HG02981 (cell line): ENCODE data around the gene LDAF1.
"Not testable (repeated sequence)": the region's sequence is repeated elsewhere in the genome, so short reads cannot be mapped to it uniquely, and the experiment has no call there.

ENCODE experiments used
- ATAC-seq: cut with Tn5 transposase; IDR thresholded peaks from one replicate; pipeline ENCODE4 v1.9.1; 2021; ENCODE audit warnings: mild to moderate bottlenecking, moderate library complexity; ENCODE audit not compliant: unreplicated experiment

Gene LDAF1

GRCh38 chr16:21161211-21161610 lies 2.7 kb downstream of the LDAF1 start:
- ATAC-seq = no peak

GRCh38 chr16:21162661-21163151 lies 4.2 kb downstream of the LDAF1 start:
- ATAC-seq = no peak

- ATAC-seq = no peak
Observed at GRCh38 chr16:21163576-21163975, 5.1 kb downstream of the LDAF1 start.

- ATAC-seq = no peak
Observed at GRCh38 chr16:21164521-21165168, 6.2 kb downstream of the LDAF1 start.

DNA sequence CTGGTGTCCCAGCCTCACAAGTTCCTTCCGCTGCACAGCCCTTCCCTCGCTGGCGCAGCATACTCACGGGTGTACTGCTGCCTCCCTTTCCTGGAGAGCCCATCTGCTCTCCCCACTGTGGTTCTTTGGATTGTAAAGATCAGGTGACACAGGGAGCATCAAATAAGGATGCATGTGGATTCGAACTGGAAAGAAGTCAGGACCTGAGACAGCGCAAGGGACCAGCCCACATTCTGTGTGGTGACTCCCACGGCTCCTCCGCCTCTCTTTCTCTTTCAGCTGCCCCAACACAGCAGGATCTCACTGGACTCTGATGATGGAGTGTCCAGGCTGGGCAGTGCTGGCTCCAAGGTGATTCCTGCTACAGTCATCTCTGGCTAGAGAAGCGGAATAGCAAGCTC lies 8.1 kb downstream of the LDAF1 start:
- ATAC-seq = no peak

DNA sequence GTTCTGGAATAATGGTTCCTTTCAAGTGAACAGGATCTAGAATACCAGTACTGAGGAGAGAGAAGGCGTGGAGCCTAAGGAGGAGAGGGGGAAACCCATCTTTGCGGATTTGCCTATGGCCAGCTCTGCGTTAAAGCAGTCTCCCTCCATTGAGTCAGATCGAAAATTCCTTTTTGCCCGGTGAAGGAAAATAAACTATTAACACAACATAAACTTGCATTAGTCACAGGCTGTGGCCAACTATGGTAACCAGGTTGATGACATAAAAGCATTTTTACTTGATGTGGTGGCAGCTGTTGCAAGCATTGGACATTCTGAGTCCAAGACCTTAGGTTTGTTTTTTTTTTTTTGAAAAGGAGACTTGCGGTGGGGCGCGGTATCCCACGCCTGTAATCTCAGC lies 8.9 kb downstream of the LDAF1 start:
- no peak for ATAC-seq

DNA sequence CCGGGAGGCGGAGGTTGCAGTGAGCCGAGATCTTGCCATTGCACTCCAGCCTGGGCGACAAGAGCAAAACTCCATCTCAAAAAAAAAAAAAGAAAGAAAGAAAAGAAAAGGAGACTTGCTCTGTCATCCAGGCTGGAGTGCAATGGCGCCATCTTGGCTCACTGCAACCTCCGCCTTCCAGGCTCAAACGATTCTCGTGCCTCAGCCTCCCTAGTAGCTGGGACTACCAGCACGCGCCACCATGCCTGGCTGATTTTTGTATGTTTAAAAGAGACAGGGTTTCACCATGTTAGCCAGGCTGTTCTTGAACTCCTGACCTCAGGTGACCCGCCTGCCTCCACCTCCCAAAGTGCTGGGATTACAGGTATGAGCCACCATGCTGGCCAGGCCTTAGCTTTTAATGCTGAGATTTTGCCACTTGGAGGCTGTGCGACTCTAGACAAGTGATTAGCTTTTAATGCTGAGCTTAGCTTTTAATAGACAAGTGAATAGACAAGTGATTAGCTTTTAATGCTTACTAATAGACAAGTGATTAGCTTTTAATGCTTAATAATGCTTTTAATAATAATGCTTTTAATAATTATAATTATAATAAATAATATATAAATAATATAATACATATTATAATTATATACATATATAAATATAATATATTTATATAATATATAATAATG lies 9.6 kb downstream of the LDAF1 start:
- ATAC-seq = no peak

- ATAC-seq = no peak
Observed at GRCh38 chr16:21169249-21169981, 10.9 kb downstream of the LDAF1 start.

DNA sequence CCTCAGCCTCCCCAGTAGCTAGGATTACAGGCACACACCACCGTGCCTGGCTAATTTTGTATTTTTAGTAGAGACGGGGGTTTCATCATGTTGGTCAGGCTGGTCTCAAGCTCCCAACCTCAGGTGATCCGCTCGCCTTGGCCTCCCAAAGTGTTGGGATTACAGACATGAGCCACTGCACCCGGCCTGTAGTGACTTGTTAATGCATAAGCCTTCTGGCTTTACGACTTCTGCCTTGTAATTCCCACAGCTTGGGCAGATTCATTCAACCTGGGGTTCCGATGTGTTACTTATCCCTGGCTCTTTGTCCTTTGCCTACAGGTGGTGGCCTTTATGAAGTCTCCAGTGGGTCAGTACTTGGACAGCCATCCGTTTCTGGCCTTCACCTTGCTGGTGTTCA lies 11.6 kb downstream of the LDAF1 start:
- ATAC-seq = not testable (repeated sequence)

- ATAC-seq = no peak
Observed at GRCh38 chr16:21172650-21173049, 14.2 kb downstream of the LDAF1 start.

DNA sequence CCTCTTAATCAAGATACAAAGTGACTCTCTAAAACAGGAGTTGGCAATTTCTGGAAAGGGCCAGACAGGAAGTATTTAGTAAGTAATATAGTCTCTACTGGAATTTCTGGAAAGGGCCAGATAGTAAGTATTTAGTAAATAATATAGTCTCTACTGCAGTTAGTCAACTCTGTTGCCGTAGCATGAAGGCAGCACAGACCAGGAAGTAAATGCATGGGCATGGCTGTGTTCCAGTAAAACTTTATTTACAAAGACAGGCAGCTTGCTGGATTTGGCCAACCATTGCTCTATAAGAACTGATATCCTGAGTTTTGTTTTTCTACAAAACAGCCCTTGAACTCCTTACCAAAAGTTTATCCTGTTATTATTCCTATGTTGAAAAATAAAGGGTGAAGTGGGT lies 16.9 kb downstream of the LDAF1 start:
- no peak for ATAC-seq

GRCh38 chr16:21179126-21179982 lies 20.9 kb downstream of the LDAF1 start:
- no peak for ATAC-seq

DNA sequence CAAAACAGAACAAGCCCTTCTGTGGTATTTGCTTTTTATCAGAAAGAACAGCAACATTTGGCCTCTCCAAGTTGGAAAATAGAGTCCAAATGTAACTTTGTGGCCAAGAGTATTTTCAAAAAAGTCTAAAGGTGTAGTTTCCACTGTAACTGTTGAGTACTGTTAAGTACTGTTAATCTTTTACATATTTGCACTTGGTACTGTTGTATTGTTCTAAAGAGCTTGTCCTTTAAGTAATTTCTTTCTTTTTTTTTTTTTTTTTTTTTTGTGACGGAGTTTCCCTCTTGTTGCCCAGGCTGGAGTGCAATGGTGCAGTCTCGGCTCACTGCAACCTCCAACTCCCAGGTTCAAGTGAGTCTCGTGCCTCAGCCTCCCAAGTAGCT lies 21.5 kb downstream of the LDAF1 start:
- ATAC-seq = no peak

DNA sequence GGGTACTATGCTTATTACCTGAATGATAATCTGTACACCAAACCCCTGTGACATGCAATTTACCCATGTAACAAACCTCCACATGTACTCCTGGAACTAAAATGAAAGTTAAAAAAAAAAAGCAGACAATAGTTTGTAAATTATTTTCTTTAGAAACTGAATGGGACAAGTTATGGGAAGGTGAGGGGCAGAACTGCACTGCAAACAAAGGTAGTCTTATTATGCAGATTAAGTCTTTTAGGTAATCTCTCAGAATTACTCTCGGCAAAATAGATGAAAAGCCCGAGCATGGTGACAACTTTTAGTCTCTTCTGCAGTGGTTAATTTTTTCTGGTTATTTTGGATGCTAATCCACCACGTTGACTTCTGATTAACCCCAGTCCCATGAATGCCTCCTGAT lies 25.5 kb downstream of the LDAF1 start:
- ATAC-seq = no peak

DNA sequence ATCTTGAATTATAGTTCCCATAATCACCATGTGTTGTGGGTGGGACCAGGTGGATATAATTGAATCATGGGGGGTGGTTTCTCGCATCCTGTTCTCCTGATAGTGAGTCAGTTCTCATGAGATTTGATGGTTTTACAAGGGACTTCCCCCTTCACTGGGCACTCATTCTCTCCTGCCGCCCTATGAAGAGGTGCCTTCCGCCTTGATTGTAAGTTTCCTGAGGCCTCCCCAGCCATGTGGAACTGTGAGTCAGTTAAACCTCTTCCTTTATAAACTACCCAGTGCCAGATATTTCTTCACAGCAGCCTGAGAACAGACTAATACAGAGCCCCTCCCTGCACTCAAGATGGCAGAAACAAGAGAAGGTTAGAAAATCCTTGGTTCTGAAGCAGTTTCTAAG lies 26.4 kb downstream of the LDAF1 start:
- no peak for ATAC-seq

GRCh38 chr16:21185659-21186325 lies 27.3 kb downstream of the LDAF1 start:
- no peak for ATAC-seq

GRCh38 chr16:21186326-21186691 lies 27.8 kb downstream of the LDAF1 start:
- no peak for ATAC-seq

- no peak for ATAC-seq
Observed at GRCh38 chr16:21189311-21189710, 30.8 kb downstream of the LDAF1 start.

GRCh38 chr16:21190013-21190412 lies 31.5 kb downstream of the LDAF1 start:
- no peak for ATAC-seq

GRCh38 chr16:21190599-21190998 lies 32.1 kb downstream of the LDAF1 start:
- ATAC-seq = no peak

DNA sequence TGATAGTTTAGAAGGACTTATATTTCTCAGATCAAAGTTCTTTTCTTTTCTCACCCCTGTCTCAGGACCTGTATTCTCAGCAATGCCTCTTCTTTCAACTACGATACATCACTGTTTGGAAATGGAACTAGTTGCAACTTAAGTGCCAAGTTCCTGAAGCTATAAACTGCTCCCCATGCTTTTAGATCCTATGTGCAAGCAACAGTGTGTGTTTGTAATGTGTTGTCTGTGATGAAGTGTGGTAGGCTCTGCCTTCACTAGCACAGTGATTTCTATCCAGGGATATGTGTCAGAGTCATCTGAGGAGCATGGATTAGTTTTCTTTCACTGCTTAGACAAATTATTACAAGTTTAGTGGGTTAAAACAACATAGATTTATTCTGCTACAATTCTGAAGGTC lies 34.5 kb downstream of the LDAF1 start:
- ATAC-seq = no peak
